HG02970 (cell line): Measurements from ENCODE around the gene TSSC4.

Source experiments
- ATAC-seq: cut with Tn5 transposase; IDR thresholded peaks from one replicate; pipeline ENCODE4 v1.9.1; 2021; ENCODE audit warnings: mild to moderate bottlenecking, moderate library complexity, moderate number of reproducible peaks; ENCODE audit not compliant: unreplicated experiment, low FRiP score

Gene TSSC4

DNA sequence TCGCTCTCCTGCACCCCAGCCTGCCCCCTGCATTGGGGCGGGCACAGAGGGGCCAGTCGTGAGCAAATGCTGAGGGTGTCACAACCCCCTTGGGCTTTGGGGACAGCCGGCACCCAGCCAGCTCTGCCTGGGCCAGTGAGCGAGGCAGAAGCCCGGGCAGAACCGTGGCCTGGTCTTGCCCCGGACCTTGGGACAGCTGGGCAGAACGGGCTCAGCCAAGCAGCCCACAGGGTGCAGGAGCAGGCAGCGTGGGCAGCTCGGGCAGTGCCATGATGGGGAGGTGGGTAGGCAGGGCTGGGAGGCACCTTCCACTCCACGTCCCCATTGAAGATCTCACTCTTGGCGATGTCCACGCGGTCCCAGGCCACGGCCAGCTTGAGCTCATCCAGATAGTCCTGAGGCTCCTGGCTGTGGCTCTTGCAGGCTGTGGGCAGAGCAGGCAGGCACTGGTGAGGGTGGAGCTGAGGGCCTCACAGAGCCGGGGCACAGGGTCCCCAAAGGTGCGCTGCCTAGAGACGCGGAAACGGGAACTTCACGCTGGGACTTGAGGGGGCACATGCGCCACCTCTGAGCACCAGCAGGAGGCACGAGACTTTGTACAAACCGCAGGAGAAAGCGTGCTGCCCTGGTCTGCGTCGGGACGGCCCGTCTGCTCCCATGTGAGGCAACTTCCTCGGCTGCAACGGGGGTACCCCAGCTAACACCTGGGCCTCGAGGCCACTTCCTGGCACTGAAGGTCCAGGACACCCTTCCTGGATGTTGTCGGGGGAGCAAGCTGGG is 15.2 kb downstream of the TSSC4 start:
- ATAC-seq, result no peak

DNA sequence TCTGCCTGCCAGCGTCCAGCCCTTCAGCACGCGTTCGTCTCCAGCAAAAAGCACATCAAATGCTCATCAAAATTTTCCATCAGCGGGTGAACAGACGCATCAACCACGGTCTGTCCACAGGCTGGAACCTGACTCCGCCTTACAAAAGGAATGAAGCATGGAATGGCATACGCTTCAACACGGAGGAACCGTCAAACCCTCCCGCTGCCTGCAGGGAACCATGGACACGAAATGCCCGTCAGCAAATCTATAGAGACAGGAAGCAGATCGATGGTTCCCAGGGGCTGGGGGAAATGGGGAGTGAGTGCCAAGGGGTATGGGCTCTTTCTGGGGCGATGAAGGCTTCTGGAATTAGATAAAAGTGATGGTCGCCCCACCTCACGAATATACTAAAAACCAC is 16.2 kb downstream of the TSSC4 start:
- ATAC-seq, result no peak

DNA sequence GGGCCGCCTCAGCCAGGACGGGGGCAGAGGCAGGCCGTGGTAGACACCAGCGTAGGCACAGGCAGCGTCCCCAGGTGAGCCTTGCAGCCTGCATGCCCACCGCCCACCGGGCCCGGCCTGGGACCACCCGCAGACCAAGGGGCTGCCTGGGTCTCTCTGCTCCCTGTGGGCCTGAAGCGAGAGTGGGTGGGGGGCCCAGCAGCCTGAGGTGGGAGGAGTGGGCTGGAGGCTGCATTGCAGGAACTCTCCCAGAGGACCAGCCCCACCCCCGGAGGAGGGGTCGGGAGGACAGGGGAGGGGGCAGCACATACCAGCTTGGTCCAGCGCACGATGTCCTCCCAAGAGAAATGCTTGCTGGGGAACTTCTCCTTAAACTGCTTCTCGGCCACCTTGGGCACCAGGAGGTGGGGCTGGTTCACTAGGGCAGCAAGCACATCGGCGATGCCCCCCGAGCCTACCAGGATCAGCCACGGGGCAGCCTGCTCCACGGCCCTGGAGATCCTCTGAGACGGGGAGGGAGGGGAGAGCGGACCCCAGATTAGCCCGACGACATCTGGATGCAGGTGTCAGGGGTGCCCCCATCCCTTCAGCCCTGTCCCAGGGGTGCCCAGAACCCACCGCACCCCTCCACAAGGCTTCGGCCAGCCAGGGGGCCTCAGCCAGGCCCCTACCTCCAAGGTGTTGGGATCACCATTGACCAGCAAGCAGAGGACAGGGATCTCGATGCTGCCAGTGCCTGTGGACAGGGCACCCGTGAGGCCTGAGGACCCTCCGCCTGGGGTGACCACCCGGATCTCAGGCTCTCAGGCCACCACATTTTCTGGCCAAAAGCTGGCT is 17.5 kb downstream of the TSSC4 start:
- ATAC-seq, result no peak

DNA sequence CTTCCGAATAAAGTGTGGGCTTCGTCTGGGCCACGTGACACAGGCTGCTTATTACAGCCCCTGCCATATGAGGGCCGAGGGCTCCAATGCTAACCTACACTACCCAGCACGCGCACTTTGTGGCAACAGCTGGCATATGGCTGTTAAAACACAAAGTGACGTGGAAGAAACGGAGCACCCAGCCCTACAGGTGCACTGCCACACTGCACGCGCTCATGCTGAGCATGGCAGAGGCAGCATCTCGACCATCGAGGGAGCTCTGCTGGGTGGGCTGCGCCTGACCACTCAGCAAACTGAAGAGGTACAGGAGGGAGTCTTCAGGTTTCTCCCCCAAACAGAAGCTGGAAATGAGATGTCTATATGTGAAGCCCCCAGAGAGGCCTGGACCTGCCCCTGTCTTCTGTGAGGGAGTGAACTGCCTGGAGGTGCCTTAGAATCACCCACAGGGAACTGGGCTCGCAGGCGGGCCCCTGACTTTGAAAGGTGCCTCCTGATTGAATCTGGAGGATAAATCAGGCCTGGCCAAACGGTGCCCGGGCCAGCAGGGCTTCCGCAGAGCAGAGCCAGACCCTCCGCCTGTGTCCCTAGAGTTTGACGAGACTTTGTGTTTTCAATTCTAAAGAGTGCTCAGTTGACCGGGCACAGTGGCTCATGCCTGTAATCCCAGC is 18.3 kb downstream of the TSSC4 start:
- ATAC-seq, result no peak

DNA sequence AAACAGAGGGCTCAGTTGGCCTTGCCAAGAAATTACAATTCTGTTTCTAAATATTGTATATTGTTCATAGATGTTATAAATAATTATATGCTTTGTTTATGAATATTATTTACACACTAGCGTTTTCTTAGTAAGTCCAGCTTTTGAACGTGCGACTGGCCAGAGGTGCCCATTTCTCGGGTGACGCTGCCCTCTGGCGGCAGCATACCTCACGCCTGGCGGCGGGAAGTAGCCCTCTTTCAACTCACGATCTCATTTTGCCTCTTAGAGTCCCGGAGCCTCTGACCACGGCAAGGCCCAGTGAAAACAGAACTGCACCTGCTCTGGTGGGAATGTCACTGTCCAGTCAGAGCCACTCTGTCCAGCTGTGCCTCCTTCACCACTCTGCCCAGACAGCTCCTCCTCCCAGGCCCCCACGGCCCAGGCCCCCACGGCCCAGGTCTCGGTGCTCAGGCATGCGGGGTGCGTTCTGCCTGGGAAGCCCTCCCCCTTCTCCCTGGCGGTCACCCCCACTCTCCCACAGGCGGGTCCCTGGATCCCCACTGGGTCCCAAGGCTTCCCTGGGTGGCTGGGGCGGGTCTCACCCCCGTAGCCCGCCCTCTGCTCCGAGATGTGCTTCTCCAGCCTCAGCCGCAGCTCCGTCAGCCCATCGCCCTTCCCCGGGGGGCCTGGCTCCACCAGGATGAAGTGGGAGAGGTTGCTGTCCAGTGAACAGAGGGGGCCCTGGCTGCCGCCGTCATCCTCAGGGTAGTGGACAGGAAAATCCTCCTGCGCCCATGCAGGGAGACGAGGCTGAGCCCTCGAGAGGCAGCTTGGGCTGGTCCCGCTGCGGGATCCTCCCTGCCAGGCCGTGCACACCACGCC is 19.3 kb downstream of the TSSC4 start:
- ATAC-seq, result no peak

DNA sequence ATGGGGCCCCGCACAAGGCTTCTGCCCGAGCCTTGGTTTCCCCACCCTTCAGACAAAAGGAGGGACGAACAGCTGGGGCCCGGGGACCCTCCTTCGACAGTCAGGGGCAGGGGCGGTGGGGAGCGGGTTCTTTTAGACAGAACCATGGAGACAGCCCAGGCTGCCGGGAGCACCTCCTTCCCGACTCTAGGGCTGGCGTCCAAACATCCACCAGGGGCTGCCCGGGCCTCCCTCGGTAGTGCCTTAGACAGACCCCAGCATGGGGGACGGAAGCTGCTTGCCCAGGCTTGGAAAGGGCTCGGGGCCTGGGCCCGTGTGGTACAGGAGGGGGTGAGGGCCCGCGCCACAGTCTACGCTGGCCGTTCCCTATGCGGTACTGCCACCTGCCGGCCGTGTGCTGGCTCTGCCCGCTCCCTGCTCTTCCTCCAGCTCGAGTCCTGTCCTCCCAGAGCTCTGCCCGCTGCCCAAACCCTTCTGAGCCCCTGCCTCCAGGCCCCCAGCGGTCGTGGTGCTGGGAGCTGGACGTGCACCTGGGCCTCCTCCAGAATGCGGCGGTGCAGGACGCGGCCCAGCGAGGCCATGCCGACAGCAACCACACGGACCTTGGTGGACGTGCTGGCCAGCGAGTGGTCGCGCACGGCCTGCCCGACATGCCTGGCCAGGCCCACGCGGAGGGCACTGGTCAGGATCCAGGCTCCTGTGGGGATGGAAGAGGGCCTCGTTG is 20.1 kb downstream of the TSSC4 start:
- no peak for ATAC-seq

DNA sequence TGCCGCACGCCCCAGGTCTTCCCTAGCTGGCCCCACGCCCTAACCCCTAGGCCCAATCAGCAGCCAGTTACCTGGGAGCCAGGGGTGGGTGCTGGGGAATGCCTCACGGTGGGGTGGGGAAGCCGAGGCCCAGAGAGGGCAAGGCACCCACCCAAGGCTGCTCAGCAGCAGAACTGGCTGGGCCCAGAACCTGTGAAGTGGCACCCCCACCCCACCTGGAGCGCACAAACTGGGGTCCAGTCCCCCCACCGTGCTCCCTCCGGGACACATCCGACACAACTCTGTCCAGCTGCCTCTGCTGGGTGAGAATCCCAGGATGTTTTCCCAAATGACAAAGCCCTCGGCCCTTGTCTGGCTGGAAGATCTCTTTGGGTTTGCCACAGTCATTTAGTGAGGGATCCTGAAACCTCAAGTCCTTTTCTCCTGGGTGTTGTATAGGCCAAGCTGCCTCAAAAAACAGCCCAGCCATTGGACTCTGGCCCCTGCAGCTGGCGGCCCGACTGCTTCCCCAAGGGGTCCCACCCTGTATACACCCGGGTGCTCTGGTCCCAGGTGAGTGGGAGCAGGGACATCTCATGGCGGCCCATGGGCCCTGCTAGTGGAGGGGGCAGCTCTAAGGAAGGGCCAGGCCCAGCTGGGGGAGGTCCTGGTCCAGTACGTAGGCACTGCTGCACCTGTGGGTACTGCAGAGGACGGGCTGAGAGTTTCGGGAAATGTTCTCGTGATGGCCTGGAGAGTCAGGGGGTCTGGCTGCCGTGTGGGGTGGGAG is 20.9 kb downstream of the TSSC4 start:
- ATAC-seq, result no peak

DNA sequence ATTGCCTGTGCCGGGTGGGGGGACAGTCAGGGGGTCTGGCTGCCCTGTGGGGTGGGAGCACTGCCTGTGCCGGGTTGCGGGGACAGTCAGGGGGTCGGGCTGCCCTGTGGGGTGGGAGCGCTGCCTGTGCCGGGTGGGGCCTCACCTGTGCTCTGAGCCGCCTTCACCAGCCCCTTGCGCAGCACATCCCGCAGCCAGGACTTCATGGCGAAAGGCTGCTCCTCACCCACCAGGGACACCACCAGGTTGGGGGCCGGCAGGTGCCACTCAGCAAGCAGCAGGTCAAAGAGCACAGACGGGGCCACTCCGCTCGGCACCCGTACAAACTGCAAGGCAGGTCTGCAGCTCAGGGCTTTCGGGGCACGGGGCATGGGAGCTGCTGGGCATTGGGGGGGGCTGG is 21.4 kb downstream of the TSSC4 start:
- ATAC-seq, result no peak

DNA sequence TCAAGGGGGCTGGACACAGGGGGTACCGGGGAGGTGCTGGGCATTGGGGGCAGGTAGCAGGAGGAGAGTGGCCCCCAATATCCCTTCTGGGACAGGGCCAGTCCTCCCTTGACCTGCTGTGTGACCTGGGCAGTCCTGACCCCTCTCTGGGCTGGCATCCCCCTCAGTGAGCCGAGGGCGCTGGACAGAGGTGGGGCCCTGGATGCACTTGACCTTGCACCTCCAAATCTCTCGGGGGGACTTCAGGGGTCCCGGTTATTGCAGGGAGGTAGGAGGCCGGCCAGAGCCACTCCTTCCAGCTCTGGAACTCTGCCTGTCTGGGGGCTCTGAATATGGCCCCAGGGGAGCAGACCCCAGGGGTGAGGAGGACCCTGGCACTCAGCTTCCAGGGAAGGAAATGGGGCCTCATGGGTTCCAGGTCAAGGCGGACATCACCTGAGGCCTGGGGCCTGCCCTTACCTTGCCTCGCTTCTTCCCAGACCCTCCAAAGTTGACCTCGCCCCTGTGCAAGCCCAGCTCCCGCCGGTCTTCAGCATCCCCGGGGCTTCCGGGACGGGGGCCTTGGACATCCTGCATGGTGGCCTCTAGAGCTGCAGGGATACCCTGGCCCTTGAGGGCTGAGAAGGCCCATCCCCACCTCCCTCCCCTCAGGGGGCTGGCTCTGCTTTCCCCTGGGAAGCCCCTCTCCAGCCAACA is 22.1 kb downstream of the TSSC4 start:
- no peak for ATAC-seq

DNA sequence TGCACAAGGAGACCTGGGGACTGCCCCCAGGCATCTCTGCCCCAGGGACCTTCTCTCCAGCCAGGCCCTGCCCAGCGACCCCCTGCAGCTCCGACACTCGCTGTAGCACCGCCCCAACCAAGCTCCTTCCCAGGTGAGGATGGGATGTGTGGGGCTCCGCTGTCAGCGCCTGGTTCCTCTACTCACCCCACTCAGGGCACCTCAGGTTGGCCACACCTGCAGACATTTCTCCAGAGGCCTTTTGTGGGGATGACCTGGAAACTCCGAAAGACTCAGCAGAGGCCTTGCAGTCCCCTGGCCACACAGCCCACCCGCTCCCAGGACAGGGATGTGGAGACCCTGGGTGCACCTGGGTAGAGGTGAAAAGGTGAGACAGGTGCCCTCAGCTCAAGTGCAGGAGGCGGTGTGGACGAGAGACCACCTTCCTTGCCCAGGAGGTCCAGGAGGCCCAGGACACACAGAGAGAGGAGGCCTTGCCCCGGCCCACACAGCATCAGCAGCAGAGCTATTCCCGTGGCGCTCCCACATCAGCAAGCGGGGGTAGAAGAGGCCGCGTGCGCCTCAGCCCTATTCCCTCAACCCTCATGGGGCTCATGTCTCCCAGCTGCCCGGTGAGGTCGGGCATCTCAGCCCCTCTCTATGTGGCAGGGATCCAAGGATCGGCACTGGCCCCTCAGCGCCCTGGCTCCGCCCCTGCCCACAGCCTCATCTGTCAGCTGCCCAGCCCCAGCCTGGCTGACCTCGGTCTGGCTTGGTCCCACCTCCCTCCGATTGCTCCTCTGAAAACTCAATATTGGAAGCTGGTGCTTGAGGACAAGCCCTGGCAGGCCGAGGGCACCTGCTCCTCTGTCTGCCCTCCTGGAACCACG is 22.8 kb downstream of the TSSC4 start:
- no peak for ATAC-seq

DNA sequence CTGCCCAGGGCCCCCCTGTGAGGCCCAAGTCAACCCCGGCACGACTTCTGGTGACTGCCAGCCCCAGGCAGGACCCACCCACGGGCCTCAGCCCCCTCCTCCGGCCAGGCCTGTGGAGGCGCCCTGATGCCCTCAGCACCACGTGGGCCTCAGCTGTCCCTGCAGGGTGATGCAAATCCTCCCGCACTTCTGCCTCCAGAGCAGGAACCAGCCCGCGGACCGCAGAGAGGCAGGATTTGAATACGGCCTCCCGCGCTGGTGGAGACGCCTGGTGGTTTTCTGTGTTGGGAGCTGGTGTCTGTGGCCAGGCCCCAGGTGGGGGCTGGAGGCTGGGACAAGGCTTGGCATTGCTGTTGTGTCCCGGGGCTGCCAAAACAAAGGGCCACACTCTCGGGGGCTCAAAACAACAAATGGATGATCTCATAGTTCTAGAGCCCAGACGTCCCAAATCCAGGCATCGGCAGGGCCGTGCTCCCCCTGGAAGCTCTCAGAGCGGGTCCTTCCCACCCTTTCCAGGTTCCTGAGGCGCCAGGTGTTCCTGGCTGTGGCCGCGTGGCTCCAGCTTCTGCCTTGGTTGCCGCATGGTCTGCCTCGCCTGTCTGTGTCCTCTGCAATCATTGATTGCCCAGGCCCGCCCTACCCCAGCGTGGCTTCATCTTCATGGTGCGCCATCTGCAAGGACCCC is 24.4 kb downstream of the TSSC4 start:
- no peak for ATAC-seq

DNA sequence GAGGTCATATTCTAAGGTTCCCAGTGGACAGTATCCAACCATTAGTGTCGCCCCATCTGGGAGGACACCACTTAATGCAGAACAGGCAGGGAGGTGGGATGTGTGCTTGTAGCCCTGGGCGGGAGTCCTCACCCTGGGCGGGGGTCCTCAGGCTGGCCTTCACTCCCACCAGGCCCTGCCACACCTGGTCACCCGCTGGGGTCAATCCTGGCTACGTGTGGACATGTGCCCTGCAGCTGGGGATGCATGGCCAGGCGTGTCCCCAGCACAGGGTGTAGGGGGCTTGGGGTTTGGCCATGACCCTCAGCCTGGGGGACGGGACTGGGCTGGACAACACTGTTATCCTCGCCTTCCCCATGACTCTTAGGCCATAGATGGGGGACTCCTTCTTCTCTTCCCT is 25.0 kb downstream of the TSSC4 start:
- ATAC-seq, result no peak

DNA sequence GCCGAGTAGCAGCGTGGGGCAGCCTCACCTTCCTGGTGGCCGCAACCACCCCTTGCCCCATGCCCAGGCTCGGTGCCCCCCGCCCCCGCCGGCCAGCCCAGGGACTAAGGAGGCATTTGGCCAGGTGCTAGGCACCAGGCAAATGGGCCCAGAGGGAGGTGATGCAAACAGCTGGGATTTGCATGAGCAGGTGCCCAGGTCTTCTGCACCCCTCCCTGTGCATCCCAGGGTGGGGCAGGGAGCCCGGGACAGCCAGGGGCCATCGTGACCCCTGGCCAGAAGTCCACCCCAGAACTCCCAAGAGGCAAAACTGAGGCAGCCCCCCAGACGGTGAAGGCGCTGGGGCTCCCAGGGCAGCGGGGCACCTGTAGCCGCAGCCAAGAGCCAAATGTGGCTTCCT is 25.7 kb downstream of the TSSC4 start:
- ATAC-seq, result no peak

DNA sequence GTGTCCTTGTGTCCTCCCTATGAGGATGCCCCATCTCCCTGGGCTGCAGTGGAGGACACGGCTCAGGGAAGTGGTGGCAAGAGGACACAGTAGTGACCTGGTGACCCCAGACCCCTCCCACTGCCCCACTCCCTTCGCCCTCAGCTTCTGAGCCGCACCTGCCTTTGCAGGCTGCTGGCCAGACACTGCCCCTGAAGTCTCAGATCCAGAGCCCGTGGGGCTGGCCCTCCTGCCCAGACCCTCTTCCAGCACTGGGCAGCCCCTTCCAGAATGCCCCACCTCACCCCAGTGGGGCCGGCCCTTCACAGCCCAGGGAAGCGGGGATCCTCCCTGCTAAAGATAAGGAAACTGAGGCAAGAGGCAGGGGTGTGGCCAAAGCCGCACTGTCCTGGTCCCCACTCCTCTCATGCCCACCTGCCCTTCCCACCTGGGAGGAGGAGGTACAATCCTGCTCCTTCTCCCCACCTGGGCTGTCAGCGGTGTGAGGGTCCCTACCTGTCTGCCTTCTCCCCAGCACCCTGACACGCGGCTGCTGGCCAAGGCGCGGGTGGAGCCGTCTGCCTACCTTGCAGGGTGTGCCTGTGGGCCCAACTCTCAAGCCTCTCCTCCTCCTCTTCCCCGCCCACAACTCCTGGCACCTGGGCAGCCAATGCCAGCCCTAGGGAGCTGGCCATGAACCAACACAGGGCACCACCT is 26.4 kb downstream of the TSSC4 start:
- no peak for ATAC-seq

DNA sequence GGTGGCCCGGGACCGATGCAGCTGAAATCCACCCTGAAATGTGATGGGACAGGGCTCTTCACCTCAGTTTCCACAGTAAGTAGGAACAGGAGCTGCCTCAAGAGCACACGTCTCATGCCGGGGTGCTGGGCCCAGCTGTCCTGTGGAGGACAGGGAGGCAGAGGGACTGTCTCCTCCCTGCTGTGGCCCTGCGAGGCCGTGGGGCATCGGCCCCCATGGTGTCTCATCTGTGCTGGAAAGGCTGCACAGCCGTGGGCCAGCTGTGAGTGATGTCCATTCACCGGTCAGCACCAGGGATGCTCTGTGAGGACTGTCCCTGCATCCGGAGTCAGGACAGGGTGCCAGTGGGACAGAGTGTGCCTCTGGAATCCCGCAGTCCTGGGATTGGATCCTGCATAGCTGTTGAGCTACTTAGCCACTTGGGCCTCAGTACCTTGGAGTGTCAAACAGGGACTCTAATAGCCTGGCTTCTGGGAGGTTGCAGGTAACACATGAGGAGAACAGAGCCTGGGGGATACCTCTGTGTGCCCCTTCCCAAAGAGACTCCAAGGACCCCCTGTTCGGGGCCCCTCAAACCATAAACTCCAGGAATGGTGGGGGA is 27.3 kb downstream of the TSSC4 start:
- no peak for ATAC-seq

DNA sequence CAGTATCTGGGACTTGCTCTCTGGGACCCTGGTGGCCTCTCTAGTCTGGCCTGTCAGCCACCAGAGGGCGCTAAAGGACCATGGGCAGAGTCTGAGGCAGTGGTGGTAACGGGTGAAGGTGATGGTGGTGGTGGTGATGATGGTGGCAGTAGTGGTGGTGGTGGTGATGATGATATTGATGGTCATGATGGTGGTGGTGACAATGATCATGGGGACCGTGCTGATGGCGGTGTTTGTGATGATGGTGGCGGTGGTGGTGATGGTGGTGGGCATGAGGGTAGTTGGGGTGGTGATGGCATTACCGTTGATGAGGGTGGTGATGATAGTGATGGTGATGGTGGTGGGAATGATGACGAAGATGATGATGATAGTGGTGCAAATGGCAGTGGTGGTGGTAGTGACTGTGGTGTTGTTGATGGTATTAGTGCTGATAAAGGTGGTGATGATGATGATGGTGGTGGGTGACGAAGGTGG is 27.8 kb downstream of the TSSC4 start:
- no peak for ATAC-seq
